NCI-H446 (cell line): ENCODE measurements around the gene ATP6V0B.

Experiments used
- DNase-seq, 2 experiments: peaks; one replicate each; lab custom pipeline; 2025; lab: John Stamatoyannopoulos, UW

The ATP6V0B gene

DNA sequence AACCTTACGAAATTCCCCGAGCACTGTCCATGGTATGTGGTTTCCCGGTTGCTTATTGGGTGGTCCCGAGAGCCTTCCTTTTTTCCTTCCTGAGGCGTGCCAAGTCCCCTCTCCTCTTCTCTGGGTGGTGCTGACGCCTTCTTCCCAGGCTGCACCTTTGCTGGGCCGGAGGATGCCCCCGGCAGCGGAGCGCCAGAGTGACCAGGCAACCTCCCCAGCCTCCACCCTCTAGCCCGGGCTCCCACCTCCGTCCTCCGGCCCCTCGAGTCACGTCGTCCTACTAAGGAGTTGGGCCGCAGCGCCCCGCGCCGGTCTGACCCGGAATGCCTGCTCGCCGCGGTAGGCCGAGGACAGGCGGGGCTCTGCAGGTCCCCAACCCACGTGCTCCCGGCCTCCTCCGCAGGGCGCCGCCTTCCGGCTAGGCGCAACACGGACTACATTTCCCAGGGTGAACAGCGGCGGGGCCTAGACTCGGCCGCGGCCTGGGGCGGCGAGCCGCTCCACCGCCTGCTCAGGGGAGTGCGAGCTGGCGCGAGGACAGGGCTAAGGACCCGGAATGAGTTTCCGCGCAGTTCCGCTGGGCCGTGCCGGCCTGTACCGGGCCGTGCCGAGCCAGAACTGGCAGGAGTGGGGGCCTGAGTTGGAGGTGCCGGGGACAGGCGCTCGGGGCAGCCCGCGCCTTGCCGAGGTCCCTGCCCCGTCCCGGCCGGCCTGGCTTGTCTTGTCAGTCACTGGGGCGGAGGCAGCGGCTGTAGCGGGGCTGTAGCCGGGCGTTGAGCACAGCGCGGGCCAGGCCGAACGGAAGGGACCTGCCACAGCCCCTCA is 28.3 kb upstream of the ATP6V0B start, which contains the start of gene IPO13:
Gene IPO13 (plus strand): TSS at position 715 of the 825 bp plus-strand sequence. CDS start 651 bp downstream, outside the sequence.
- peak; percentile 93 to 98 for DNase-seq

DNA sequence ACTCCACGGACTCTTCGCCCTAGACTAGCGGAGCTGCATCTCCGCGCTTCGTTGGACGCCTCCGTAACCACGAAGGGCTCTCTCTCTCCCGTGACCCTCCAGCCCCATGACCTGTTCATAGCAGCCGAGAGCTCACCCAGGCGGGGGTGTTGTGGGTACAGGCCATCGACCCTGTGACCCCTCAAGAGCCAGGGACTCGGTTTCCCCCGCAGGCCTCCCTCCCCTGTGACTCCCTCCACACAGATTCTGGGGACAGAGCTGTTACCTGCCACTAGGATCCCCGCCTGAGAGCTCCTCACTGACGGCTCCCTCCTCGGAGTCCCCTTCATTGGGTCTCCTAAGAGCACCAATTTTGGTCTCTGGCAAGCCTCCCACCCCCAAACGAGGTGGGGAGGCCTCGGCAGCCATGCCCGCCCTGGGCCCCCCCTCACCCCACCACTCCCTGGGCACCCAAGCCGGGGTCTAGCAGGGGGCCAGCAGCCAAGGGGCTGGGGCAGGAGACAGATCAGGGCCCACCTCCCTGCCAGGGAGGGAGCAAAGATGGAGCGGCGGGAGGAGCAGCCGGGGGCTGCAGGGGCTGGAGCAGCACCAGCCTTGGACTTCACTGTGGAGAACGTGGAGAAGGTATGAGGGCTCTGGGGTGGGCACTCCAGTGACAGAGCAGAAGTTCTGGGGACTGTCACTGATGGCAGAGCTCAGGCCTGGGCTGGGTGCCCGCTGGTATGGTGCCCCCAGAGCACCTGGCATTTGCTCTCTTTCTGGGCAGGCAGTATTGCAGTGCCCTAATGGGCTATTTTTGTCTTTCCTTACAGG is 27.5 kb upstream of the ATP6V0B start:
- peak in 1 of 2 experiments; percentile 48 for DNase-seq

- DNase-seq = peak; percentile 22 to 48
Observed at GRCh38 chr1:43947874-43948437, 26.8 kb upstream of the ATP6V0B start.

DNA sequence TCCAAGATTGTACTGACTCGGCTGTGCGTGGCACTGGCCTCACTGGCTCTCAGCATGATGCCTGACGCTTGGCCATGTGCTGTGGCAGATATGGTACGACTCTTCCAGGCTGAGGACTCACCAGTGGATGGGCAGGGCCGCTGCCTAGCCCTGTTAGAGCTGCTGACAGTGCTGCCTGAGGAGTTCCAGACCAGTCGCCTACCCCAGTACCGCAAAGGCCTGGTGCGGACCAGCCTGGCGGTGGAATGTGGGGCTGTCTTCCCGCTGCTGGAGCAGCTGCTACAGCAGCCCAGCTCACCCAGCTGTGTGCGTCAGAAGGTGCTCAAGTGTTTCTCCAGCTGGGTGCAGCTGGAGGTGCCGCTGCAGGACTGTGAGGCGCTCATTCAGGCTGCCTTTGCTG is 25.1 kb upstream of the ATP6V0B start:
- no peak for DNase-seq

DNA sequence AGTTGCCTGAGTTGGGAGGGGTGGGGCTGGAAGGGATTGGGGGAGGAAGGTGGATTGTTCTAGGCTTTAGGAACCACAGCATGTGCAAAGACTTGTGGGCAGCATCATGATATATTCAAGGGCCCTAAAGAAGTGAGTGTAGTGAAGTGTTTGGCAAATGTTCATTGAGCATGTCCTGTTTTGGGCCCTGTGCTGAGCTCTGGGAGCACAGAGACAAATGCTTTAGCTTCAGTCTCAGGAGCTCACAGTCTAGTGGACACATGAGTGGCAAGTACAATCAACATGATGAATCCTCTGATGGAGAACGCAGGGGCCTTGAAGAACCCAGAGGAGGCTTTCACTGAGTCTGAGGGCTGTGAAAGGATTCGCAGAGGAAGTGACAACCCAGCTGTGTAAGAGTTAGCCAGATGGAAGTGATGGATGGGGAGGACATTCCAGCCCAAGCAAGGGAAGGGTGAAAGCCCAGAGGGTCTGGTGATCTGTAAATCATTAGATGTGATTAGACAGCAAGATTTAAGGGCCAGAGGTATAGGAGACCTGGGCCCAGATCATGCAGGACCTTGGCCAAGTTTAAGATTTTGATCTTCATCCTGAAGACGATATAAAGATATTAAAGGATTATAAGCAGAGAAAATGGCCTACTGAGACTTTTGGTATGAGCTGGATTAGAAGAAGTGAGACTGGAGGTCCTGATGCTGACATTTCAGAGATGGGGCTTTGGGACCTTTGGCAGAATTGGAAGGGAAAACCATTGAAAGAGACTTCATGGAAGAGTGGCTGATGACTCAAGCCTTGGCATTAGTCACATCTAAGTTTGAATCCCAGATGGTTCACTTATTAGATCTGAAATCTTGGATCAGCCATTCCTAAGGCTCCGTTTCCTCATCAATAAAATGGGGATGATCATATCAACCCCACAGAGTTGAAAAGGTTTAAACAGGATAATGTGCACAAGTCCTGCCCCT is 23.5 kb upstream of the ATP6V0B start:
- DNase-seq = no peak

- no peak for DNase-seq
Observed at GRCh38 chr1:43952731-43953346, 21.9 kb upstream of the ATP6V0B start.

DNA sequence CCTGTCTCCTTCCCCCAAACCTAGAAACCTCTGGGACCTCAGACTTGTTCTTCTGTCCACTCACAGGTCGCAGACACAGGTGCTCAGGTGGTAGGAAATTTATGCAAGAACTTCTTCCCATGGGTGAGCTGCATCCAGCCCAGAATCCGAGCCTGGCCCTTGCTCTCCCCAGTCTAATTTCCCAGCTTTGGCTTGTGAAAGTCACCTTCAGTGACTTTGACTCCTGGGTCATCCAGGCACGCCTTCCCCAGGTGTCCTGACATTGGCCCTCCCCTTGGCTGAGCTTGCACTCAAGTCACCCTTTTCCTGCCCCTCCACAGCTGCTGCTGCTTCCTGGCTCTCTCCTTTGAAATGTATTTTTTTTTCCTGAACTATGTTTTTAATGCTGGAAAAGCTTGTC is 21.4 kb upstream of the ATP6V0B start:
- no peak for DNase-seq

- no peak for DNase-seq
Observed at GRCh38 chr1:43954036-43954435, 20.7 kb upstream of the ATP6V0B start.

DNA sequence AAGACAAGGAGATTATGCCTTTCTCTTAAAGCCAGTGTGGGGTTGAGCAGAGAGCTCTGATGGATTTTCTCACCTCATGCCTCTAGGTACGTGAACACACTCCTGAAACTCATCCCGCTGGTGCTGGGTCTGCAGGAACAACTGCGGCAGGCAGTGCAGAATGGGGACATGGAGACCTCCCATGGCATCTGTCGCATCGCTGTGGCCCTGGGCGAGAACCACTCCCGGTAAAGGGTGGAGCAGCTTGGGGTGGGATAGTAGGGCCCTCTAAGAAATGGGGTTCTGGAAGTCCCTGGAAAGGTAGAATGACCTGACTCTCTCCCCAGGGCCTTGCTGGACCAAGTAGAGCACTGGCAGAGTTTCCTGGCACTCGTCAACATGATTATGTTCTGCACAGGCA is 18.5 kb upstream of the ATP6V0B start:
- DNase-seq = no peak

DNA sequence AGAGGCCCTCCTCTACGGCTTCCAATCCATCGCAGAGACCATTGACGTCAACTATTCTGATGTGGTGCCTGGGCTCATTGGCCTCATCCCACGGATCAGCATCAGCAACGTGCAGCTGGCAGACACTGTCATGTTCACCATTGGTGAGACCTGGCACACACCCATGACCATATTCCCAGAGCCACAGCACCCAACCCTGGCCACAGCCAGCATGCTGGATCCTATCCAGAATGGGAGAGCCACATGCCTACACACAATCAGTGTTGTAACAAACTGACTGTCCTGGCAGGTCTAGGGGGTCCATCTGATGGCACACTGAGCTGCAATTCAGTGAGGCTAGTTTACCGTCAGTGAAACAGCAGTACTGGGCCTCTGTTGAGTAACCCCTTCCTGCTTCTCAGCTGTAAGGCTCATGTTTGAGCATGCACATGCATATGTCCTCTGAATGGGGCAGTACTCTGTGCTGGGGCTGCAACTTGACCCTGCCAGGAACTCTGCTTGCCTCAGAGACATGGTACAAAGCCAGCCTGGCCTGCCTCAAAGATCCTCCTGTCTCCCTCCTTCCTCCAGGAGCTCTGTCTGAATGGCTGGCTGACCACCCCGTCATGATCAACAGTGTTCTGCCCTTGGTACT is 17.2 kb upstream of the ATP6V0B start:
- DNase-seq = no peak

- no peak for DNase-seq
Observed at GRCh38 chr1:43958351-43959255, 16.2 kb upstream of the ATP6V0B start.

- DNase-seq = no peak
Observed at GRCh38 chr1:43960798-43961197, 14.0 kb upstream of the ATP6V0B start.

- no peak for DNase-seq
Observed at GRCh38 chr1:43961692-43962091, 13.1 kb upstream of the ATP6V0B start.

GRCh38 chr1:43962324-43962723 is 12.4 kb upstream of the ATP6V0B start:
- no peak for DNase-seq

DNA sequence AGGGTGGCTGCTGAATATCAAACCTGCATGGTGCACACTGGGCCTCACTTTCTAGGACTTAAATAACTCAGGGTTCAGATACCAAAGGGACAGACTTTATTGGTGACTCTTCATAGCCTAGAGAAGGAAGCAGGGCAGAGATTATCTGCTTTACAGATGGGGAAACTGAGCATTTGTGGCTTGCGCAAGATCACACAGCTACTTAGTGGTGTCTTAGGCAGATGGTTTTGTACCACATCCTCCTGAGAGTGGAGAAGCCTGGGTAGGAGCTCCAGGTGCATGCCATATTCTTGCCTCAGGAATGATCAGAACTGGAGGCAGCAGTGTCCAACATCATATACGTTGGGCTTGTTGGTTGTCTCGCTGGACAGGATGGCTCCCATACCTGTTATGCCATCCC is 11.8 kb upstream of the ATP6V0B start:
- no peak for DNase-seq

GRCh38 chr1:43963890-43964289 is 10.9 kb upstream of the ATP6V0B start:
- DNase-seq = no peak

- no peak for DNase-seq
Observed at GRCh38 chr1:43965316-43965715, 9.4 kb upstream of the ATP6V0B start.

- DNase-seq = no peak
Observed at GRCh38 chr1:43968348-43968948, 6.3 kb upstream of the ATP6V0B start.

DNA sequence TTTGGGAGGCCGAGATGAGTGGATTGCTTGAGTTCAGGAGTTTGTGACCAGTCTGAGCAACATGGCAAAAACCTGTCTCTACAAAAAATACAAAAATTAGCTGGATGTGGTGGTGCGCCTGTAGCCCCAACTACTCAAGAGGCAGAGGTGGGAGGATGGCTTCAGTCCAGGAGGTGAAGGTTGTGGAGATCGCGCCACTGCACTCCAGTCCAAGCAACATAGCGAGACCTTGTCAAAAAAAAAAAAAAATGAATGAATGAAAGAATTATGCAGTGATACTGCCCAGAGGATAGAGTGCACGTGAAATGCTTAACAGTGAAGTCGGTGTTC is 5.4 kb upstream of the ATP6V0B start:
- DNase-seq = no peak
